Activated CD4-positive, alpha-beta T cell treated with anti-CD3 and anti-CD28 coated beads, Interleukin-2, amount 10 ng/mL, durations not matched to agents 7 days and 5 days (primary cell): Measurements from ENCODE around the gene VEGFB. TPM values are rescaled to one million over a fixed set of nuclear protein-coding genes. Genes with fewer than 3 reads are reported as not detected.

Experiments
- CTCF ChIA-PET: fragments of 350-600 bp; sonication (Branson Sonifier 250); formaldehyde crosslinking; loops from one replicate; lab custom pipeline; 2021; ENCODE audit warnings: antibody characterized with exemption; lab: Charles Lee
- POLR2A ChIA-PET: fragments of 350-600 bp; sonication (Branson Sonifier 250); formaldehyde crosslinking; loops from one replicate; lab custom pipeline; 2021; ENCODE audit warnings: antibody characterized with exemption; lab: Charles Lee
- DNase-seq: peaks from one replicate; pipeline ENCODE4 v3.0.0-alpha.2; 2020
- H3K27ac Mint-ChIP-seq: one replicate; pipeline ENCODE4 v1.8.0; 2021; ENCODE audit warnings: mild to moderate bottlenecking, moderate library complexity, mixed read lengths
- H3K27me3 Mint-ChIP-seq: one replicate; pipeline ENCODE4 v1.8.0; 2021; ENCODE audit warnings: mixed read lengths
- H3K36me3 Mint-ChIP-seq: one replicate; pipeline ENCODE4 v1.8.0; 2021; ENCODE audit warnings: low read depth, mixed read lengths
- H3K4me1 Mint-ChIP-seq: one replicate; pipeline ENCODE4 v1.8.0; 2021; ENCODE audit warnings: mixed read lengths
- H3K4me3 Mint-ChIP-seq: one replicate; pipeline ENCODE4 v1.8.0; 2021; ENCODE audit warnings: mild to moderate bottlenecking, moderate library complexity, mixed read lengths
- H3K9me3 Mint-ChIP-seq: one replicate; pipeline ENCODE4 v1.8.0; 2021; ENCODE audit warnings: mixed read lengths
- total RNA-seq, 2 experiments: library from RNA; stranded (reverse); gene quantifications; one replicate each; pipeline ENCODE4 v1.2.3, GENCODE V29; 2021

Gene VEGFB
- total RNA-seq, 2 experiments from 2014 or later: 51.1 to 60.3 TPM

GRCh38 chr11:64268025-64268892 is 33.9 kb downstream of the VEGFB start:
- ChIA-PET POLR2A (interaction anchor here (0.6 to 1.0 kb wide), 2 partner anchors 17 to 33 kb away, joined by 3 to 4 read pairs; partner anchors contain the start of gene BAD), CTCF (interaction anchor here (0.7 to 12.3 kb wide), 11 partner anchors 7 to 81 kb away, joined by 3 to 162 read pairs (median 5); partner anchors contain the start of genes BAD, CATSPERZ, GPR137 and PLCB3)
- peaks cover 26% of the 10 kb centered on the region for H3K4me1 Mint-ChIP-seq
- no peaks in the 10 kb centered on the region for H3K9me3 Mint-ChIP-seq
- DNase-seq: no peak
- no peaks in the 10 kb centered on the region for H3K27me3 Mint-ChIP-seq
- peak overlapping the region; percentile 92 for H3K27ac Mint-ChIP-seq
- H3K36me3 Mint-ChIP-seq: no peaks in the 10 kb centered on the region
- H3K4me3 Mint-ChIP-seq: peak overlapping the region; percentile 88

- peak; percentile 51 for DNase-seq
- ChIA-PET POLR2A (interaction anchor here (0.6 to 1.3 kb wide), 3 partner anchors 16 to 34 kb away, joined by 3 to 4 read pairs (median 4); partner anchors contain the start of gene BAD), CTCF (interaction anchor here (0.7 to 12.3 kb wide), 10 partner anchors 8 to 82 kb away, joined by 3 to 162 read pairs (median 6); partner anchors contain the start of genes BAD, CATSPERZ, GPR137 and PLCB3)
- peak overlapping the region; percentile 92 for H3K27ac Mint-ChIP-seq
- peaks cover 3% of the 10 kb centered on the region for H3K36me3 Mint-ChIP-seq
- no peaks in the 10 kb centered on the region for H3K27me3 Mint-ChIP-seq
- no peaks in the 10 kb centered on the region for H3K9me3 Mint-ChIP-seq
- peaks cover 26% of the 10 kb centered on the region for H3K4me1 Mint-ChIP-seq
- peak overlapping the region; percentile 88 for H3K4me3 Mint-ChIP-seq
Measured at GRCh38 chr11:64268893-64269539, 34.6 kb downstream of the VEGFB start.

DNA sequence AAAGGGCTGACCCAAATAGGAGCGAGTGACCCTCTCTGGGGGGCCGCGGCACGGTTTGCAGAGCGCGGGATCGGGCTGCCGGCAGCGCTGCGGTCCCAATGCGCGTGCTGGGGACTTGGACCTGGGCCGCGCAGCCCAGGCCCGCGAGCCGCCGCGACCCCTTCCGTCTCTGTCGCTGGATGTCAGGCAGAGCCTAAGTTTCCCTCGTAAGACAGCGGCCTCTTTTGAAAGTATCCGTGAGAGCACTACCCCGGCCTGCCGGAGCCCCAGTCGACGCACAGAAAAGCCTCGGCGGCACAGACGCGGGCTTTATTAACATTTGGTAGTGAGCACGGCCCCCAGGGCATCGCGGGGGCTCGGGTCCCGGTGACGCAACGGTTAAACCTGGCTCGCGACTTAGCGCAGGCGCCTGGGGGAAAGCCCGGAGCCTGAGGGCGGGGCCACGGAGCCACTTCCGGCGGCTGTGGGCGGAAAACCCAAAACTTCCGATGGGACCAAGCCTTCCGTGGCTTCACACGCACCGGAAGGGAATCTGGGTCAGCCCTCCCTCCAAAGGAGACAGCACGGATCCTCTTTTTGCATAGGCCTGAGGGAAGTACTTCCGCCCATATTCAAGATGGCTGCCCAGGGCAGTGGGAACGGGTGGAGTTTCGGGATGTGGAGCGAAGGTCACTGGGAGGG is 35.3 kb downstream of the VEGFB start:
- H3K4me3 Mint-ChIP-seq: peak overlapping the region; percentile 88
- ChIA-PET CTCF (interaction anchor here (0.8 to 12.3 kb wide), 12 partner anchors 9 to 83 kb away, joined by 3 to 162 read pairs (median 6); partner anchors contain the start of genes BAD, CATSPERZ, FERMT3 and GPR137), POLR2A (interaction anchor here (0.7 to 1.3 kb wide), 3 partner anchors 15 to 70 kb away, joined by 3 to 4 read pairs (median 4); partner anchors contain the start of genes BAD and CCDC88B)
- H3K9me3 Mint-ChIP-seq: no peaks in the 10 kb centered on the region
- peaks cover 5% of the 10 kb centered on the region for H3K36me3 Mint-ChIP-seq
- no peaks in the 10 kb centered on the region for H3K27me3 Mint-ChIP-seq
- peak overlapping the region; percentile 92 for H3K27ac Mint-ChIP-seq
- peak; percentile 97 for DNase-seq
- H3K4me1 Mint-ChIP-seq: peaks cover 26% of the 10 kb centered on the region

GRCh38 chr11:64275031-64275800 is 40.8 kb downstream of the VEGFB start:
- H3K4me1 Mint-ChIP-seq: peaks cover 8% of the 10 kb centered on the region
- CTCF ChIA-PET: interaction anchor here (0.9 to 1.7 kb wide), 8 partner anchors 10 to 57 kb away, joined by 3 to 5 read pairs (median 3); partner anchors contain the start of gene PPP1R14B
- H3K27me3 Mint-ChIP-seq: no peaks in the 10 kb centered on the region
- H3K4me3 Mint-ChIP-seq: no peak overlapping the region
- no peak overlapping the region for H3K27ac Mint-ChIP-seq
- H3K36me3 Mint-ChIP-seq: peaks cover 13% of the 10 kb centered on the region
- no peaks in the 10 kb centered on the region for H3K9me3 Mint-ChIP-seq
- POLR2A ChIA-PET: no interaction called here
- no peak for DNase-seq

GRCh38 chr11:64275841-64276240 is 41.5 kb downstream of the VEGFB start:
- Mint-ChIP-seq H3K4me3 (no peak overlapping the region), H3K4me1 (peaks cover 8% of the 10 kb centered on the region), H3K27ac (no peak overlapping the region), H3K36me3 (peaks cover 13% of the 10 kb centered on the region), H3K27me3 (no peaks in the 10 kb centered on the region), H3K9me3 (no peaks in the 10 kb centered on the region)
- POLR2A ChIA-PET: no interaction called here
- DNase-seq: no peak
- CTCF ChIA-PET: interaction anchor here (0.9 to 1.7 kb wide), 8 partner anchors 9 to 57 kb away, joined by 3 to 5 read pairs (median 3); partner anchors contain the start of gene PPP1R14B

- peaks cover 19% of the 10 kb centered on the region for H3K36me3 Mint-ChIP-seq
- DNase-seq: no peak
- POLR2A ChIA-PET: no interaction called here
- H3K27ac Mint-ChIP-seq: peak overlapping the region; percentile 13
- no peaks in the 10 kb centered on the region for H3K9me3 Mint-ChIP-seq
- CTCF ChIA-PET: interaction anchor here (1.0 to 1.5 kb wide), 8 partner anchors 8 to 56 kb away, joined by 3 to 4 read pairs (median 3); no protein-coding TSS in a partner anchor
- H3K27me3 Mint-ChIP-seq: no peaks in the 10 kb centered on the region
- H3K4me3 Mint-ChIP-seq: no peak overlapping the region
- peaks cover 12% of the 10 kb centered on the region for H3K4me1 Mint-ChIP-seq
Measured at GRCh38 chr11:64276653-64277431, 42.5 kb downstream of the VEGFB start.

DNA sequence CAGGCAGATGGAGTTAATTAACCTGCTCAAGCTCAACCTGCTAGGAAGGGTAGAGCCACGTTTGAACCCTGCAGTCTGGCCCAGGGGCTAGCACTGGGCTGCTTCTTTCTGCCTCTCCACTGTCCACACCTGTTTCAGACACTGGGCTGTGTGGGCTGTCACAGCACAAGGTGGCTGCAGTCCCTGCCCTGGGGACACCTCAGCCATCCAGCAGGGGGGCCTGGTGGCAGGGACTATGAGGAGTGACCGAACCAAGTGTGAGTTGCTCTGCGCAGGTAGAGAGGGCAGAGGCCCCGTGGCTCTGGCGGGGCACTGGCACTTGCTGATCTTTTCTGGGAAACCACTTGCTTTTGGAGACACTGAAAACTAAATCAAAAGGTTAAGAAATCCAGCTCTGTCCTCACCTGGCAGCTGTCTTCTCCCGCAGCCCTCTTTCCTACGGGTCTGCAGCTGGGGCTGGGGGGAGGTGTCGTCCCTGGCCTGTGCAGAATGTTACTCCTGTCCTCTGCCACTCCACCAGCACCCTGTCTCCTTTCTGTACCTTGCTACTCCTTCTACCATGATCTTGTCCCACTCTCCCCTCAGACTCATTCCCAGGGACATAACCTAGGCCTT is 44.3 kb downstream of the VEGFB start:
- CTCF ChIA-PET: interaction anchor here (0.7 to 10.4 kb wide), 3 partner anchors 10 to 28 kb away, joined by 3 to 92 read pairs (median 3); partner anchors contain the start of genes CATSPERZ and ESRRA
- Mint-ChIP-seq H3K27me3 (no peaks in the 10 kb centered on the region), H3K4me3 (no peak overlapping the region), H3K9me3 (no peaks in the 10 kb centered on the region), H3K4me1 (peaks cover 16% of the 10 kb centered on the region), H3K36me3 (peaks cover 25% of the 10 kb centered on the region), H3K27ac (no peak overlapping the region)
- POLR2A ChIA-PET: no interaction called here
- no peak for DNase-seq

- ChIA-PET CTCF (interaction anchor here (1.2 to 10.4 kb wide), 6 partner anchors 8 to 75 kb away, joined by 3 to 92 read pairs (median 10); partner anchors contain the start of genes CATSPERZ, ESRRA, FERMT3 and PLCB3), POLR2A (no interaction called here)
- Mint-ChIP-seq H3K27ac (peak overlapping the region; percentile 46), H3K9me3 (no peaks in the 10 kb centered on the region), H3K27me3 (no peaks in the 10 kb centered on the region), H3K36me3 (peaks cover 20% of the 10 kb centered on the region), H3K4me1 (peaks cover 28% of the 10 kb centered on the region), H3K4me3 (no peak overlapping the region)
- DNase-seq: no peak
Measured at GRCh38 chr11:64281957-64282770, 47.8 kb downstream of the VEGFB start.

- ChIA-PET POLR2A (no interaction called here), CTCF (interaction anchor here (0.8 to 10.4 kb wide), 7 partner anchors 9 to 79 kb away, joined by 3 to 92 read pairs (median 5); partner anchors contain the start of genes CATSPERZ, ESRRA, FERMT3 and PLCB3)
- Mint-ChIP-seq H3K9me3 (no peaks in the 10 kb centered on the region), H3K36me3 (peaks cover 20% of the 10 kb centered on the region), H3K27me3 (no peaks in the 10 kb centered on the region), H3K4me1 (peaks cover 30% of the 10 kb centered on the region), H3K4me3 (peak overlapping the region; percentile 82), H3K27ac (peak overlapping the region; percentile 61)
- DNase-seq: no peak
Measured at GRCh38 chr11:64283092-64283491, 48.7 kb downstream of the VEGFB start.
